Measurements from ENCODE around the gene RPS6KA2.

The RPS6KA2 gene

DNA sequence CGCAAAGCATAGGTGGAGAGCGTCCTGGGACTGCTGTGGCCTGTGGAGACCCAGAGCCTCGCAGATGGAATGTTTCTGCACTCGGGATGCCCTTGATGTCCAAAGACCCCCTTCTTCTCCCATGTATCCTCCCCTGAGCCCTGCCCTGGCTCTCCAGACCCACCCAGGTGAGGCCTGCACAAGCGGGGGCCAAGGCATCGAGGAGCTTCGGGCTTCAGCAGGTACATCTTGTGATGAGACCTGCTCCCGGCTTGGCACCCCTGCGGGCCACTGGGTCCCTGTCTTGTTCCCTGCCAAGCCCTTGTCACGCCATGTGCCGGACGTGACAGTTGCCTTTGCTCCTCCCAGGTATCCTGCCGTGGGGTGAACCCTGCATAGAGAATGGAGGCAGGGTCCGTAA, 125.8 kb downstream of the RPS6KA2 start:
- no peak for DNase-seq (ENCODE audit: low read depth)

GRCh38 chr6:166500246-166500645, 126.8 kb downstream of the RPS6KA2 start:
- DNase-seq (ENCODE audit: low read depth): no peak

DNA sequence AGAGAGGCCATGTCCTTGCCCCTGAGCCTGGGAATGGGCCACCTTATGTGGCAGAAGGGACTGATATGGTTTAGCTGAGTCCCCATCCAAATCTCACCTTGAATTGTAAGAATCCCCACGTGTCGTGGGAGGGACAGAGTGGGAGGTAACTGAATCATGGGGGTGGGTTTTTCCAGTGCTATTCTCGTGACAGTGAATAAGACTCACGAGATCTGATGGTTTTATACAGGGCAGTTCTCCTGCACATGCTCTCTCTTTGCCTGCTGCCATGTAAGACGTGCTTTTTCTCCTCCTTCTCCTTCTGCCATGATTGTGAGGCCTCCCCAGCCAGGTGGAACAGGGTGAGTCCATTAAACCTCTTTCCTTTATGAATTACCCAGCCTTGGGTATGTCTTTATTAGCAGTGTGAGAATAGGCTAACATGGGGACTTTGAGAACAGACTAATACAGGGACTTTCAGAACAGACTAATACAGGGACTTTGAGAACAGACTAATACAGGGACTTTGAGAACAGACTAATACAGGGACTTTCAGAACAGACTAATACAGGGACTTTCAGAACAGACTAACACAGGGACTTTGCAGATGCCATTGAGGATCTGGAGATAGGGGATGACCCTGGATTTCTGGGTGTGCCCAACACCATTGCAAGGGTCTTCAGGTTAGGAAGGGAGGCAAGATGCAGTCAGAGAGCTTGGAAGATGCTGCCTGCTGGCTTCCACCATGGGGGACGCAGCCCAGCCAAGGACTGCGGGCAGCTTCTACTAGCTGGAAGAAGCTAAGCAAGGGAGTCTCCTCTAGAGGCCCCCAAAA, 127.5 kb downstream of the RPS6KA2 start:
- no peak for DNase-seq (ENCODE audit: low read depth)

GRCh38 chr6:166498661-166499349, 128.2 kb downstream of the RPS6KA2 start:
- DNase-seq (ENCODE audit: low read depth): no peak

- DNase-seq (ENCODE audit: low read depth): no peak
Measured at GRCh38 chr6:166498228-166498627, 128.8 kb downstream of the RPS6KA2 start.

DNA sequence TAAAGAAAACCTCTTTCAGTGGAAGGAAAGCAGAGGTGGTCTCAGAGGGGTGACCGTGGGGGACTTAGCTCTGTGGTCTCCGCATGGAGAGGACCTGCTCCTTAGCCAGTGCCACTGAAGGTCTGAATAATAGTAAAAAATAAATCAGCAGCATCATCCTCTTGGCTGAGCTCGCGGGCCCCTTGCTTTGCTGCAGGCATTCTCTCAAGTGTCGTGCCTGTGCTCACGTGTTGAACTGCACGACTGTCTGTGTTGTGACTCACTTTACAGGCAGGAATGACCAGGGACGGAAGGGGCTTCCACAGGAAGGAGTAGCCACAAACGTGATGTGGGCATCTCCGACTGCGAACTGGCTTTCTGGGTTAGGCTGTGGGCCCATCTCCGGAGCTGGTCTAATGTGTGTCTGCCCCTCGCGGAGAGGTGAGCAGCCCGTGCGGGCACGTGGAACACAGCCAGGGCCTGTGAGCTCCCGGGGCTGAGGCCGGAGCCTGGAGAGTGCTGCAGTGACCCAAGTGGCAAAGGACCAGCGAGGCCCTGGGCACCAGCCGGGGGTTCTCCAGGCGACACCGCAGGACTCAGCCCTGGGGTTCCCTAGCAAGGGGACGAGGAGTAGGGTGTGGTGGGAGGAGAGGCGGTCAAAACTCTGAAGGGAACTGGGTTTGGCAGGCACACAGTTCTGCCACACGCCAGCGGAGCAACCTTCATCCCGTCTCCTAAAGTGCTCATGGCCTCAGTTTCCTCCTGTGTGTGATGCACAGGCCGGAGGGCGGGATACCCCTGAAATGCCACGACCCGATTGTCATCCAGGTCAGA, 129.8 kb downstream of the RPS6KA2 start:
- DNase-seq (ENCODE audit: low read depth): no peak

- DNase-seq (ENCODE audit: low read depth): no peak
Measured at GRCh38 chr6:166496460-166496859, 130.6 kb downstream of the RPS6KA2 start.

DNA sequence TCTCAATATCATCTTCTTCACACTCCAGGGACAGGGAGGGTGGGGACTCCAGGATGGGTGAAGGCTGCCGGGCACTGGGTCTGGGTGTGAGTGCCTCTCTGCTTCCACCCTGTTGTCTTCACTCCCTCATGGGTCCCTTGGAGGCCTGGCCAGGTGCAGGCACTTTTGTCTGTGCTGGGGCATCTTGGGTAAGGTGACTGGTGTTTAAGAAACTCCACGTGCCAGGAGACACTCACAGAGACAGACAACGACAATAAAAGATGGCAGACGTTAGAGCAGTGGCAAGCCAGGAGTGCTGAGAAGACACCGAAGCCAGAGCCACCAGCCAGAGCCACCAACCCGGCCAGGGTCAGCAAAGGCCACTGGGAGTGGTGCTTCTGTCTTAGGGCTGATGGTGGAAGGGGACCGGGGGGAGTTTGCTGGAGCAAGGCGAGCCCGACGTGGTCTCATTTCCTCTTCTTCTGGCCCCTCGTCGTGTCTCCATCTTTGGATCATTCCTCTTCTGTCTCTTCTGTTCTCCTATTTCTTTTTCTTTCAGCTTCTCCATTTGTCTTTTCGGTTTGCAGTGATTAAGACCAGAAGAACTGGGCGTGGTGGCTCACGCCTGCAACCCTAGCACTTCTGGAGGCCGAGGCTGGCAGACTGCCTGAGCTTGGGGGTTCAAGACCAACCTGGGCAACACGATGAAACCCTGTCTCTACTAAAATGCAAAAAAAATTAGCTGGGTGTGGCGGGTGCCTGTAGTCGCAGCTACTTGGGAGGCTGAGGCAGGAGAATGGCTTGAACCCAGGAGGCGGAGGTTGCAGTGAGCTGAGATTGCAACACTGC, 131.3 kb downstream of the RPS6KA2 start:
- DNase-seq (ENCODE audit: low read depth): no peak

DNA sequence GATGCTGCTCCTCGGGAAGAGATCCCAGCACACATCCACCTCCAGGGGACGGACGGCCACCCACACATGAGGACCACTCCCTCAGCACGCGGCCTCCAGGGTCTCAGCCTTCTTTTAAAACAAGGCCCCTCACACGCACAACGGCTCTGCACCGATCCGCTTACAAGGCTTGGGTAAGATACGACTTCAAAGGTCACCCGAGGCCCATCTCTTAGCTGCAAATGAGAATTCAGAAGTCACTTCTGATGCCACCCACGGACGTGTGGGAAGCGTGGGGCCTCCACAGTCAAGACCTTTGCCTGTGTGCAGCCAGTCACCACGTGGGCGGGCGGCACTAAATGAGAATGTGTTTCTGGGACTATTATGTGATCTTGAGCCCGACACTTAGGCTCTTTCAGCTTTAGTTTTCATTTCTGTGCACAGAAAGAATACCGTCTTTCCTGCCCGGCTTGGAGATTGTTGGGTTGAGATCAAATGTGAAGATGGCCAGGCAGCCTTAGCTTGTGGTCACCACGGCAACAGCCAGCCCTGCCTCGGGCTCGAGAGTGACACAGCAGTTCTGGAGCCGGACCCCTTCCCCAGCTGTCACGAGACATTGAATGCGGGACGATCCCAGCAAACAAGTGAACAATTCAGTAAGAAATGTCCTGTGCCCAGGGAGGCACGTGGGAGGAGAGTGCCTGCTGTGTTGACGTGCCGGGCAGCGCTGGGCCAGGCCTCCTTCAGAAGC, 132.1 kb downstream of the RPS6KA2 start:
- peak; percentile 33 for DNase-seq (ENCODE audit: low read depth)

DNA sequence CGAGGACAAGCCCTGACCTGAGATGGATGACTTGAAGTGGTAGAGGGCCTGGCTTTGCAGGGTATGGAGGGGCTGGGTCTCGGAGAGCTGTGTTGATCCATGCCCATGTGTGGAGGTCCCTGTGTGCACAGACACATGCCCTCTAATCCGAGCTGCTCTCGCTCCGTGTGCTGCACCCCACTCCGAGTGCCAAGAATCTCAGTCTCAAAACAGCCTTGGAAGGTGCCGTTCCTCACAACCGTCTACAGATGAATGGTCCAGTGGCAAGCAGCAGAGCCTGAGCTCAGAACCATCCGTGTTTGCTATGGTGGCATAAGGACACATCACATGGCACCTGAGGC, 133.0 kb downstream of the RPS6KA2 start:
- no peak for DNase-seq (ENCODE audit: low read depth)

DNA sequence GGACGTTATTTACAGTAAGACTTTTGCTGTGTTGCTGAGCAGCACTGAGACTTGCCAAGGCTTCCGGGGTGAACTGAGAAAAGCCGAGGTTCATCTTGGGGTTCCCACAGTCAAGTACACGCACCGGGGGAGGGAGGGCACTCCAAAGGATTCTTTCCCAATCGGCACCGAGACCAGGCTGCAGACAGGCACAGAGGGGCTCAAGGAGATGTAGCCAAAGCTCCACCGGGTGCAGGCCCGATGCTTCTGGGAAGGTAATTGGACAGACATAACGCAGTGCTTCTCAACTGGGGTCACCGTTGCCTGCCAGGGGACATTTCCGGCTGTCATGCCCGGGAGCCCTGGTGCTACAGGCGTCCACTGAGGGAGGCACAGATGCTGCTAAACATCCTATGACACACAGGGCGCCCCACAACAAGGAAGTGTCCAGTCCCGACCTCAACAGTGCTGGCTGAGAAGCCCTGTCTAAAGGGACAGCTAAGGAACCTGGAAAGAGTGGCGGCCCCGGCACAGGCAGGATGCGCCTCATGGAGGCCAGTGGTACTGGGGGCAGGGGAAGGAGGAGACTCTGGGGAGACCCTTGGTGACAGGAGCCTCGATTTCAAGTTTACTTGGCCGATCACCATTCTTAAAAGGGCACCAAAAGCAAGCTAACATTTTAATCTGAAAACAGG, 133.5 kb downstream of the RPS6KA2 start:
- DNase-seq (ENCODE audit: low read depth): no peak

DNA sequence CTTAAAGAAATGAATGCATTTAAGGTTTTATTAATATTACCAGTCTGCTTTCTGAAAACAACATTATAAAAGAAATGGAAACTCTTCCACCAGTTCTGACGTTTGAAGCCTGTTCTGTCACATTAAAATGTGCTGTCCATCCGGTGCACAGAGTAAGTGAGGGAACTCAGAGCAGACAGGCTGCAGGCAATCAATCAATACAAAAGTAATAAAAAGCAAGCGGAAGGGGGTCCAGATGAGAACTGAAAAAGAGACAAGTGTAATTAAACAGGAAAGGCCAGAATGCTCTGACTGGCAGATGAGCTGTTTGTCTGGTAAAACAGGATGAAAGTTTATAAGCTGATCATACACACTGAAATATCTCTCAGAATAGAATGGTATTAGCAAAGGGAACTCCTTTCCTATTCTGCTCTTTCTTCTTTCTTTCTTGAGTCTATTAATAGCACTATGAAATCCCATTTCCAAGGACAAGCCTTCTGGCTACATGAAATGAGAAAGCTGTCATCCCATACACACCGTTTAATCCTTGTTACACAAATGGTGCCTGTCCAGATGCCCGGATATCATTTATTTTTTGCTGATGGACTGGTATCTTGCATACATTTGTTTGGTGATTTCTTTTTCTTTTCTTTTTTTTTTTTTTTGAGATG, 134.8 kb downstream of the RPS6KA2 start:
- DNase-seq (ENCODE audit: low read depth): no peak

- no peak for DNase-seq (ENCODE audit: low read depth)
Measured at GRCh38 chr6:166490671-166491500, 136.2 kb downstream of the RPS6KA2 start.

DNA sequence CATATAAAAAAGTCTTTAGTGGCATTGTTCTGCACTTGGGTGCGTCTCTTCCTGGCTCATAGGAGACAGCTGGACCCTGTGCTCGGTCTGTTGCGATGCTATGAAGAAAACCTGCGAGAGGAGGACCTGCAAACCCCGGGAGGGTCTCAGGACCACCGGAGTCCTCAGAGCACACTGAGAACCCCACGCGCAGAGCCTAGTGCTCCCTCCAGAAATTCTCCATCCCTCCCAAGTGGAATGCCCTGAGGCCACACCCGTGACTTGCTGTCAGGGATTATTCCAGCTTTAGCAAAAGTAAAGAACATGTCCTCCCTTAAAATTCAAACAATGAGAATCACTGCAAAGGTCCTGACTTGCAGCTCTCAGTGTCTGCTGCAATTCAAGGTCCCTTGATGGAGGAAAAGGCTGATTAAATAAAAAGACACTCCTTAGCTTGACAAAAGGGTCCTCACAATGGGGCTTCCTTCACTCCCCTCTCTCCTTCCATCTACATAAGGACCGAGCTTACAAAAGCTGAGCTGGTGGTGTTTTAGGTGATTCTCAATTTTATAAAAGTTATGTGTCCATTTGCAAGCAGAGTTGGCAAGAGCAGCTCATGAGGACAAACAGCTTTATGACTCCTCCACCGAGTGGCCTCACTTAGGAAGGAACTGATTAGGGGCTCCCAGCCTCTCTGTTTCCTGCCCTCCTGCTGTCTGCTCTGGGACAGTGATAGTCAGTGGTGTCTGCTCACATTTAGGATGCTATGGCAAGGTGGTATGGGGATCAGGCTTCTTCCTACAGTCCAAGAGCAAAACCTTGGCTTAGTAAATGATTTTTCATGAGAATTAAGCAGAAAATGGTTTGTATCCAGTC, 137.5 kb downstream of the RPS6KA2 start:
- DNase-seq (ENCODE audit: low read depth): no peak

DNA sequence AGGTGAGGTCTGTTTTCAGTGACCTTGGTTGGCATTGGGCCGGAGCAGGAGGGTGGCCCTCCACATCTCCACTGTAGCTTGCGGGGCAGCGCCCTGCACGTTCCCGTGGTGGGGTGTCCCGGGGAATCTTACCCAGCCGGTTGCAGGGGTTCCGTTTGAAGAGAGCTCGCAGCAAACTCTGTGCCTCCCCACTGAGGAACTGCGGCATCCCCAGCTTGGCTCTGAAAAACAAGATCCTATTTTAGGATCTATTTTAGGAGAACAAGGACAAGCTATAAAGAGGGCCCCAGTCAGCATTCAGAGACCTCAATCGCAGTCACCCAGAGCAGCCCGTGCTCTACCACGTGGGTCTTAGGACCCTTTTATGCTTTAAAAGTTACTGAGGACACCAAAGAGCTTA, 138.3 kb downstream of the RPS6KA2 start:
- no peak for DNase-seq (ENCODE audit: low read depth)

DNA sequence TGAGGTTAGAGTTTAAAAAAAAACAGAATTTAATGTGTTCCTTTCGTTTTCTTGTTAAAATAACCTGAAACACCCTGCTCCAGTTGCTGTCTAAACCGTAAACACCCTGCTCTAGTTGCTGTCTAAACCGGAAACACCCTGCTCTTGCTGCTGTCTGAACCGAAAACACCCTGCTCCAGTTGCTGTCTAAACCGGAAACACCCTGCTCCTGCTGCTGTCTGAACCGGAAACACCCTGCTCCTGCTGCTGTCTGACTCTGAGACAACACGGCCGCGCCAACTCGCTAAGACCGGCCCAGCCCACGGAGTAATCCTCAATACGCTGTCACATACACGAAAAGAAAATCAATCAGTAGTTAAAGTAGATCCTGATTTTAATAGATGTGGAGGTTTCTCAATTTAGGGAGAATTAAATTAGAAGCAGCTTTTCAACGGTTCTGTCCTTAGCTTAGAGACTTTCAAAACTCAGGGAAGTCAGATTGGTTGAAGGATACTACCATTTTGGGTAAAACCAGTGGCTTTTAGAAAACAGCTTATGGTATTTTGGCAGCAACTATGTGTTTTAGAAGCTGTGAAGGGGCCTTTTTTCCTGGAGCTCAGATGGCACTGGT, 138.9 kb downstream of the RPS6KA2 start:
- peak; percentile 58 for DNase-seq (ENCODE audit: low read depth)

GRCh38 chr6:166487148-166487547, 139.9 kb downstream of the RPS6KA2 start:
- DNase-seq (ENCODE audit: low read depth): no peak

DNA sequence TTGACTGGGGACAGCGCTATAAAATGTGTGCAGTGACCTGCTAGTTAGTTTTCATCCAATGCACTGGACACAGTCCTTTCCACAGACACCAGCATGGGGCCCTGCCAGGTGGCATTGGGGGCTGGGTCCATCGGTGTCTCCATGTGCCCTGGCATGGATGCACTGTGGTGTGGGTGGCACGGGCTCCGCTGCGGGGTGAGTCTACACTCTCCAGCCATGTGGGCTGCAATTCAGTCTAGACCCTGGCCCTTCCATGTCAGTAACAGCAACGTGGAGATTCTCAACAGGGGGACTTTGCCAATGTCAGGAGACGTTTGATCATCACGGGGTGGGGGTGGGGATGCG, 140.5 kb downstream of the RPS6KA2 start:
- DNase-seq (ENCODE audit: low read depth): no peak
